HG03432 (cell line): ENCODE results near the gene ANKS1B.

Source experiments
- ATAC-seq: cut with Tn5 transposase; IDR thresholded peaks from one replicate; pipeline ENCODE4 v1.9.1; 2021; ENCODE audit warnings: mild to moderate bottlenecking, moderate library complexity; ENCODE audit not compliant: unreplicated experiment

Gene ANKS1B

GRCh38 chr12:99093166-99093565 is 891.6 kb downstream of the ANKS1B start:
- no peak for ATAC-seq

DNA sequence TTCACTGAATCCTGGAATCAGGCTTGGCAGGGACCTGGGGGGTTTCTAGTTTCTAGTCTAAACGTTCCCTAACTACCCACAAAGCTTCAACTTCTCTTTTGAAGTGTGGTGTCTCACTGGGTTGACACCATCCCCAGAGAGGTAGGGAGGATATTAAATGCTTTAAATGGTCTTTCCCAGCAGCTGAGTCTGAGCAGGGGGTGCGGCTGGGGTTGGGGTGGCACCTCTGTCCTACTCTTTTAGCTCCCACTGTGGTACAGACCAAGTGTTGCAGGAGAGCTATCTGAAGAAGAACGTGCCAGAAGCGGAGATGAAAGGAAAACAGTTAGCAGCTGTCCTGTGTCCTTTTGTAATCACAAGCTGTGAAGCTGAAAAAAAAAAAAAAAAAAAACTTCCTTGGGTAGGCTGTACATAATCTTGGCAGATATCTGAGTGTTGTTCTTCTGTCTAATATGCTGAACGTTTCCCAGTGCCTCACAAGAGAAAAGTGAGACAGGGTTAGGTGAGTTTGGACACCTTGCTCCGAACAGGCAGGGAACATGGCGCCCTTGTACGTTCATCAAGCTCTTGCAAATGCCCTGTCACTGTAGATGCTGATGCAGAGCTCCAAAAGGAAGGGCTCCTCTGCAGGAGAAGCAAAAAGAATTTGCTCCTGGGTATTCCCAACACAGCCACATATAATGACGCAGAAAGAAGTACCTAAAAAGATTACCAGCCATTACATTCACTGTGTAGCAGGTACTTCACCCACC is 892.5 kb downstream of the ANKS1B start:
- no peak for ATAC-seq

GRCh38 chr12:99087278-99087677 is 897.5 kb downstream of the ANKS1B start:
- no peak for ATAC-seq

GRCh38 chr12:99079811-99080210 is 904.9 kb downstream of the ANKS1B start:
- no peak for ATAC-seq

DNA sequence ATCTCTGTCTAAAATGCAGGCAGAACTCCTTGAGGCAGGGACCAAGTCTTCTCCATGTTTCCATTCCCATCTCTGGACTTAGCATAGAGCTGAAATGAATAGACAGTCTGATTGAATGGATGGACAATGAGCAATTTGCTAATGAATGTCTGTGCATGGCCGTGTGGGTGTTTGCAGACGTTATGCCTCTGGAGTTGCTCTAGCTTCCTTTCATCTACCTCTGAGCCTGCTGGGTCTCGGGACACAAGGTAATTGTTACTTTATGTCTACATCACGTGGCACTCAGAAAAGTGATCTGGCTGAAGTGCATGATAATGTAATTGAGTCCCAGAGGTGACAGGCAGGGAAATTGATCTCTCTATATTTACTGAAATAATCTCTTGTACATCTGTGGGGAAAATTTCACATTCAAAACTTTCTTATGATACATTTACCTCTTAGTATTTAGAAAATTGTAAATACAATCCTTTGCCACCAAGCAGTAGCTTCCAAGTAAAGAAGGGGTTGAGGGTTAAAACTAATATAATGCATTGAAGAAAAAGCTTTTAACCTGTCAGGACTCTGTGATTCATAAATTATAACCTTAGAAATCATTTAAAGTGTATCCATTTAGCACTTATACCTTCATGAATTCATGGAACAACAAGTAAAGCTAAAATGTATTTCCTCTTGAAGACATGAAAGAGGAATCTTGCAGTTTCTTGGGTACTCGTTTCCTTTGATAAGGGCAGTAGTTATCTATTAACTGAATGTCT is 915.6 kb downstream of the ANKS1B start:
- no peak for ATAC-seq

- no peak for ATAC-seq
Observed at GRCh38 chr12:99067171-99067785, 917.5 kb downstream of the ANKS1B start.

- no peak for ATAC-seq
Observed at GRCh38 chr12:99066726-99067125, 918.0 kb downstream of the ANKS1B start.

DNA sequence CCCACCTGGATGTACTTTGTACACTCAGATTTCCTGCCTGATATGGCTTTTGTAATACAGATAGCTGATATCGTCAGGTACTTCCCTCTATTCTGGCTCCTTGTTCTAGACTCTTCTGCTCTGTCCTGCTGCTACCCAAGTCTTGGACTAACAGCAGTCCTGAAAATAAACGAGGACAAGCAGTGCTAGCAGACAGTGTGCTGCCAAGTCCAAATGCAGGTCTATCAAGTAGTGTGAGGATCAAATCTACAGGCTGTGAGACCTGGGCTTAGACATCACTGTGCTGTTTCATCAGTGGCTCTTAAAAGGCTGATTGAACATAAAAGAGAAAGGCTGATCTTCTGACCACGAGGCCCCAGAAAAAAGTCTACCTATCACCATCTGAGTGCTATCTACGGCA is 921.6 kb downstream of the ANKS1B start:
- no peak for ATAC-seq

DNA sequence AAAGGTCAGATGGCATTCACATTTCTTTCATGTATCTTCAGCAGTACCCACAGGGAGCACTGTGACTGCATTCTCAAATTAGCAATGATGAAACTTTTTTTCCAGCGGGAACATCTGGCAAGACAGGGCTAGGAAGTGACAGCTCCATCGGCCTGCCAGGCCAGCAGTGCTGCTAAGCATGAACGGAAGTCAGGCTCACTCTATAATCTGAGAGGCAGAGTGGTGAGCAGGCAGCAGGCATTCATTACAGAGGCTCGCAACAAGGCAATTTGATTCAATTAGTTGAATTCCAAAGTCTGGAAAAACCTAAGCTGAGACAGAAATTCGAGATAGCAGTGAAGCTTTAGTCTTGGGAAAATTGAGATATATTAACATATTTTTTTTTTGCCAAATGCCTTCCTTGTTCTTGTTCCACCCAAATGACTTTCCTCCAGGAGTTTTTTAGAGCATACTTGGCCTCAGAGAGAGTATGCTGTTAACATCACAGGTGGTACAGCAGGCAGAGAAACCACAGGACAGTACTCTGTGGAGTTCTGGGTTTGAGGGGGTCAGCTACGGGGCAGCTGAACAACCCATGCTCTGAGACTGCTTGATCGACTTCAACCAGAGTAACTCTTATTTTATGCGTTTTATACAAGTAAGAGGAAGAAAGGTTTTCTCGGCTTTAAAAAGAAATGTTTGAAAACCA is 924.8 kb downstream of the ANKS1B start:
- no peak for ATAC-seq

DNA sequence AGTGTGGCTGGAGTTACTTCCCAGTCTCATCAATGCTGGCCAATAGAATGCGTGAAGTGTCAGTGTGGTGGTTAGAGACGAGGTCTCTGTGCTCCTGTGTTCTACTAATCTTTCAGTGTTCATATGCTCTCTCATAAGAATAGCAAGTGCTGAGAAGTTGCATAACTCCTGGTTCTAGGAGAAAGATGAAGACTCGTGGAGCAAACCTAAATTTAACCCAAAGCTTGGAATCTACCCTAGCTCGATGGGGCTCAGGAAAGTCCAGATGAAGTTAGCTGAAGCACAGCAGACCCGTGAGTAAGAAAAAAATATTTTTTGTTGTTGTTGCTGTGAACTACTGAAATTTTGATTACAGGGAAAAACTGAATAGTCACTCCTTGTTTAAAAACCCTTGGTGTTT is 927.1 kb downstream of the ANKS1B start:
- no peak for ATAC-seq

- ATAC-seq: no peak
Observed at GRCh38 chr12:99056186-99056585, 928.5 kb downstream of the ANKS1B start.

DNA sequence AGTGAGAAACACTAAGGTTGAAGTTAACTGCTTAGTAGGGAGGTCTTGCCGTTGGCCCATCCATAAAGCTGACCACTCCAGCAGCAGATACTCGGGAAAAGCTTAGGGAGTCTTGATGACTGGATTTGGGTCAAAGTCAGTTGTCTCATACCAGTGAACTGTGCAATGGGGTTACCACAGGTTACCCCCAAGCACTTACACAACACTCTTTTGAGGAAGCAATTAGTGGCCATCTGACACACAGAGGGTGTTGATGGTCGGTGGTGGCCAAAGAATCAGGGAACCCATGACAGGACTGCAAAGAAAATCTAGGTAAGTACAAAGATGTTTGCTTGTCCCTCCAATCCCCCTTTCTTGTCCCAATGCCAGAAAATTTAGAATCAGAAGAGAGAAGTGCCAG is 929.4 kb downstream of the ANKS1B start:
- ATAC-seq: no peak

- ATAC-seq: no peak
Observed at GRCh38 chr12:99054601-99055128, 930.1 kb downstream of the ANKS1B start.

DNA sequence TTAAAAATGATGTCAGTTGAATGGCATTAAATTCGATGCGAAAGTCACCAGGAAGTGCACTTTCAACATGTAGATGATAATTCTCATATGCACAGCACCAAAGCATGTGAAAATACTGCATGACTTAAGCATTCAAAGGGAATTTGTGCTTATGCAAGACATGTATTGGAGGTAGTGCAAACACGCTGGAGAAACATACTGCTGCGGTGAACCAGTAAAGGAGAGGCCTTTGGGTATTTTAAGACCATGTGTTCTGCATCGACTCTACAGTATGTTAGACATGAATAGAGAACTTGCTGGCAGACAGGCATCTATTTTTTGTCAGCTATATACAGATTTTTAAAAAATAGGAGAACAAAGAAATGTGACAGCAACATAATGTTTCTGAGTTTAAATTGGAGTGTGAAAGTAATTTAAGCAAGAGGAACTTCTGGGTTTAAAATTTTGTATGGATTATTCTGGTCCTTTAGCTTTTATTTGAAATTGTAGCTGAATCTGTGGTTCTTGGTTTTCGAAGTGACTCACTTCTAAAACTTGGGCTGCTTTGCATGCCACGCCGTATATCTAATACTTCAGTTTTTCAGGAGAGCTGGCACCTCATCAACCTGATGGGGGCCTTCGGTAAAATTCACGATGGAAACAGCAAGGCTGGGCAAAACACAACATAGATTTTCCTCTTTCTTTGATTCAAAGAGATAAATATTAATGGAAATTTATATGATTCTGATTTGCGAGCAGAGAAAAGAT is 930.9 kb downstream of the ANKS1B start:
- ATAC-seq: no peak

GRCh38 chr12:99049774-99050173 is 935.0 kb downstream of the ANKS1B start:
- no peak for ATAC-seq

DNA sequence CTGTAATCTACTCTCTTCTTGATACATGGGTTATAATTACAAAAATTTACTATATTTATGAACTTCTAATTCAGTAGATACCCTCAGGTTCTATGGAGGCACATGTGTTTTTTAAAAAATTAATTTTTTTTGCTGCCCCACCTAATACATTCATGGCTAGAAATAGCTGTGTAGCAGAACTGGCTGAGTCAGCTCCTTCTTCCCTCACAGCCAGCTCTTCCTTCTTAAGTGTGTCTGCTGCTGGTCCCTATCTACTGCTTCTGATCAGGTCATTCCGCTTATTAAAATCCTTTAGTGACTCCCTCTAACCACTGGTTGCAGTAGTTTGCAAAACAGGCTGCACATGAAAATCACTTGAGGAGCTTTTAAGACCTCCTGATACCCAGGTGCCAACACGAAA is 939.6 kb downstream of the ANKS1B start:
- ATAC-seq: no peak

GRCh38 chr12:99043319-99043914 is 941.3 kb downstream of the ANKS1B start:
- peak; percentile 70 for ATAC-seq

GRCh38 chr12:99042226-99042625 is 942.5 kb downstream of the ANKS1B start:
- ATAC-seq: no peak

GRCh38 chr12:99039367-99040120 is 945.2 kb downstream of the ANKS1B start:
- ATAC-seq: no peak
